SIG-M5 treated with dmso at 0.1 percent for 504 hours (cell line): ENCODE results near the gene USP14.

ENCODE experiments used
- DNase-seq: peaks from one replicate; lab custom pipeline; 2025; ENCODE audit not compliant: unreplicated experiment; lab: John Stamatoyannopoulos, UW

Gene USP14

GRCh38 chr18:225745-226144 is 67.4 kb downstream of the USP14 start:
- no peak for DNase-seq

DNA sequence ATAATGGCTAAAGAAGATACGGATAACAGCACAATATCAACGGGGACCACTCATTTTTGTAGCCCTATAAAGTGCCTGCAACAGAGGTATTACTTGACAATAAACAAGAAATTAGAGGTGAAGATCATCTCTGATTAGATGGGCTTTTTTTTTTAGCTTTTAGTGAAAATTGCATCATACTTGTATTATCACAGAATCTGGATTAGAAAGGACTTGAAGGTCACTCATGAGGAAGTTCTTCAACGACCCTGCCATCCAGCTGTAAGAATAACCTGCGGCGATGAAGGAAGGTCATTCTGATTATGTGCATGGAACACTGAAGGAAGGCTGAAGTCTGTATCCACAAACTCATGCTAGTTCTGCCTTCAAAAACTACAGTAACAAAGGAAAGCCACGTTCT is 69.0 kb downstream of the USP14 start:
- no peak for DNase-seq

DNA sequence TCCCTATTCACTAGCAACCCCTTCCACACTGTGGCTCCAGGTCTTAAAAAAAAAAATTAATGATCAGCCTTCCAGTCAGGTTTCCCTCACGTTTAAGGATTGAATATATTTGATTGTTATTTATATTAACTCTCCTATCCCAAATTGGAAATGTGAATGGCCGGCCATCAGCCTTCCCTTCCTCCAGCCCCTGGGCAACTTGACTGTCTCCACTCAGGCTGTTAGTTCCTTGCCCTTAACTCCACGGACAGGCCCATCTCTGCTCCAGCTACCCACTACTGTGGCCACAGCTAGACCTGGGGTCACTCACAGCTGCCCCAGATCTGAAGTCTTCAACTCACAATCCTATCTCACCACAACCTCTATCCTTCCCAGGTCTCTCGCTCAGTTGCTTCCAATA is 69.5 kb downstream of the USP14 start:
- no peak for DNase-seq

DNA sequence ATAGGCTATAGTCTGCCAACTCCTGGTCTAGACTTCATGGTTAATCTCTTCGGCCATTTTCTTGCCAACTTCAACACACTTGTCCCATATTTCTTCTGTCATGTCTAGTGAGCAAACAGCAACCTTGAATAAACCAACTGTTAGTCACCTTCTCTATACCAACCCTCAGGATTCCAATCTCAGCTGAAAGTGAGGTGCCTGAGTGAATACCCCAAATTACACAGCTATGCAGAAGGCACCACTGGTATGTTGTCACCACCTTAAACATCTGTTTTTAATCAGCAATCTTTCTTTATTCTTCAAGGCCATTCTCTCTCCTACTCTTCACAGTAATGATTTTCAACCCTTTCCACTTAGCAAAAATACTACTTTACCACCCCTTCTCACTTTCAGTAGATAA is 70.2 kb downstream of the USP14 start:
- no peak for DNase-seq

DNA sequence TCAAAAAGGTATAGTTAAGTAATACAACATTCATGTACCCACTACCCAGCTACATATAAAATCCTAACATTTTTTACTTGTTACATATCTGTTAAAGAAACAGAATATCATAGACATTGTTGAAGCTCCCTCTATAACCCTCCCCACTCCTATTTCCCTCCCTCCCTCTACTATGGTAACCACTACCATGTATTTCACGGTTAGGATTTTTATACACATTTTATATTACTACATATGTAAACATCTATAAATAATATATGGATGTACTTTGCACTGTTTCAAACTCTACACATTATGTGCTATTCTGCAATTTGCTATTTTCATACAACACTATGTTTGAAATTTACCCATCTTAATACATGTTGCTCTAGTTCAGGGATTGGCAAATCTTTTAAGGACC is 73.2 kb downstream of the USP14 start:
- no peak for DNase-seq

- no peak for DNase-seq
Measured at GRCh38 chr18:240175-240574, 81.8 kb downstream of the USP14 start.

DNA sequence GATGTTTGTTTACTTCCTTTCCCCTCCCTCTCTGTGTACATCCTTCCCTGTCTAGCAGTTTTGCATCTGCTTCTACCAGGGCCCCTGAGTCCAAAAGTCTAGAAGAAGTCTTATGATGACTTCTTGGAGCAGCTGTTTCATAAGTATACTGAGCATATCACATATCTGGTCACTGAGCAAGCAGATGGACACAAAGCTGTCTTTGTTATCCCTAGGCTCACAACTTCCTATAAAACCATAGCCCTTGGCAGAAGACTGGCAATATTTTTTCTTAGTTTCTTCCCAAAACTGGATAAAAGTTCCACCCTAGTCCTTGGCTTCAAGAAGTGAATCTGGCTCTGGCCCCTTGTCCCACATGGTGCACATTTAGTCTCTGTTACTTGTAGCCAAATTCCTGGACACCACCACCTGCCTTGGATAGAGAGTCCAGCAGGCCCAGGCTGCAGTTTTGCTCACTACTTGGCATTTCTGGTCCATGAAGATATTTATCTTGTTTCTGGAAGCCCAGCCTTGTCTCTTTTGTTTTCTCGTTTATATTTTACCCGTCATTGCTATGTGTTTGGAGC is 87.0 kb downstream of the USP14 start:
- DNase-seq: no peak

DNA sequence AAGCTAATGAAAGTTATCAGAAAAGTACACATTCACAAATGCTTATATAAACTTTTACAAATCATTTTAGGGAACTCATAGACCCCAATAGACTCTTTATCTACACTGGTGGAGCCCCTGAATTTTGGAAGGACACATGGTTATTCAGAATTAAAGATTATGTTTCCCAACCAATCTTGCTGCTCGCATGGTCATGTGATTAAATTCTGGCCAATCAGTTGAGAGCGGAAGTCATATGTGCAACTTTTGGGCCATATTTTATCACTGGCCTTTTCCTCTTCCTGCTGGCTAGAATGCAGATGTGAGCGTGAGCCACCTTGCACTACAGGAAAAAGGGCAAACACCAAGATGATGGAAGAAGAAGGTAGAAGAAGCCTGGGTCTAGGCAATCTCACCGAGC is 89.7 kb downstream of the USP14 start:
- DNase-seq: no peak

DNA sequence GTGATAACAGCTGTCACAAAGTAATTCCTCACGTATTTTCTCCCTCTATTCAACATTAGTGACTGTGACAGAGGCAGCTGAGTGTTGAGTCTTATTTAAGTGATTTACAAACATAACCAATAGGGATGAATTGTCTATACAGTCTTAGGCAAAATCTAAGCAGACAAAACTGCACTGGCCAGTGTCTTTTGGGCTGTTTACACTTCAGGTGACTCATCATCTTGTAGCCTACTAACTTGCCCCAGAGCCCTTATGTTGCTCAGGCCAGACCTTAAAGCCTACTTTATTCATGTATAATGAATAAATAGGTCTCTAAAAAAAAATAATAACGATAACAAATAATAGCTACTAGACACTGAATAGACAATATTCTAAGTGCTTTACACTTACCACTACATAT is 92.3 kb downstream of the USP14 start:
- DNase-seq: peak; percentile 2

GRCh38 chr18:251572-251971 is 93.2 kb downstream of the USP14 start:
- no peak for DNase-seq

GRCh38 chr18:253121-253520 is 94.8 kb downstream of the USP14 start:
- no peak for DNase-seq

DNA sequence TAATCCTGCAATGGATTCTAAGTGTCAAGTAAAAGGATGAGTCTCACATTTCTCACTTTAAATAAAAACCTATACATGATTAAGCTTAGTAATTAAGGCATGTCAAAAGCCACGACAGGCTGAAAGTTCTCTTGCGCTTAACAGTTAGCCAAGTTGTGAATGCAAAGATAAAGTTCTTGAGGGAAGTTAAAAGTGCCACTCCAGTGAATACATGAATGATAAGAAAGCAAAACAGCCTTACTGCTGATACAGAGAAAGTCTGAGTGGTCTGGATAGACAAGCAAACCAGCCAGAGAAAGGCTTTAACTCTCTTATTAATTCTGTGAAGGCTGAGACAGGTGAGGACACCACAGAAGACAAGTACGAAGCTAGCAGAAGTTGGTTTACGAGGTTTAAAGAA is 96.8 kb downstream of the USP14 start:
- DNase-seq: no peak

DNA sequence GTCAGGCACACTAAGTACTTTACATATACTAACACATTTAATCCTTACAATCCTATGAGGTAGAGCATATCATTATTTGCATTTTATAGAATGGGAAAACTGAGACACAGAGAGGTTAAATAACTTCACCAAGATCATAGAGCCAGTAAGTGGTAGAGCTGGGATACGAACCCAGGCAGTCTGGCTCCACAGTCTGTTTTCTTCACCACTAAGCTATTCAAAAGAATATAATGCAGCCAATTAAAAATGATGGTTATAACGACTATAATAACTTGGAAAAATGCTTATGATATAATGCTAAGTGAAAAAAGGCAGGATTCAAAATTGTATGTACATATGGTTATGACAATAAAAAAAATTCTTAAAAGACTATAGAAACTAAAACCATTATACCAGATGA is 102.2 kb downstream of the USP14 start:
- no peak for DNase-seq

- no peak for DNase-seq
Measured at GRCh38 chr18:261398-262073, 103.2 kb downstream of the USP14 start.
